ENCODE results near the gene ADGRB2. TPM values are rescaled to one million over a fixed set of nuclear protein-coding genes. Genes with fewer than 3 reads are reported as not detected.

ADGRB2 gene
- total and polyA plus RNA-seq, 12 donors: 0.91 to 17.9 (median 8.6) TPM

GRCh38 chr1:31774495-31774894 is 10.4 kb upstream of the ADGRB2 start:
- TF ChIP-seq CTCF (IDR thresholded peaks at IDR 0.05): no peak
- ATAC-seq (no peak), DNase-seq (no peak)
- peaks cover 0 to 29% (median 14%) of the 10 kb centered on the region in 9 donors for H3K4me1 ChIP-seq
- no peak overlapping the region for H3K4me3 ChIP-seq
- 69 to 84% methylated on average over 3 of the region's 3 CpGs for WGBS, 2 donors
- intact Hi-C loops (cut with DNase I): no loop called here
- H3K36me3 ChIP-seq: no peaks in the 10 kb centered on the region
- H3K27me3 ChIP-seq: peaks cover 13 to 68% (median 58%) of the 10 kb centered on the region in 7 donors
- no peak overlapping the region for H3K27ac ChIP-seq
- no peaks in the 10 kb centered on the region for H3K9me3 ChIP-seq

GRCh38 chr1:31773861-31774260 is 9.7 kb upstream of the ADGRB2 start:
- DNase-seq: no peak
- no peak for TF ChIP-seq CTCF (IDR thresholded peaks at IDR 0.05)
- Histone ChIP-seq H3K4me3 (no peak overlapping the region), H3K9me3 (no peaks in the 10 kb centered on the region), H3K4me1 (peaks cover 0 to 34% (median 18%) of the 10 kb centered on the region in 9 donors), H3K36me3 (no peaks in the 10 kb centered on the region), H3K27ac (no peak overlapping the region), H3K27me3 (peaks cover 13 to 73% (median 58%) of the 10 kb centered on the region in 7 donors)
- no peak for ATAC-seq
- intact Hi-C loops (cut with DNase I): no loop called here
- WGBS, 2 donors: 91 to 95% methylated on average over 5 of the region's 5 CpGs

- ATAC-seq (peak in 2 of 8 donors; percentile 7 to 27), DNase-seq (no peak)
- Histone ChIP-seq H3K36me3 (no peaks in the 10 kb centered on the region), H3K27ac (no peak overlapping the region), H3K4me1 (peaks cover 0 to 34% (median 18%) of the 10 kb centered on the region in 9 donors), H3K4me3 (peak overlapping the region in 6 of 10 donors; percentile 27 to 36 (median 34)), H3K9me3 (no peaks in the 10 kb centered on the region), H3K27me3 (peaks cover 13 to 82% (median 53%) of the 10 kb centered on the region in 7 donors)
- no peak for TF ChIP-seq CTCF (IDR thresholded peaks at IDR 0.05)
- 17 to 19% methylated on average over 39 to 49 of the region's 49 CpGs for WGBS, 2 donors
- intact Hi-C loops (cut with DNase I): no loop called here
Measured at GRCh38 chr1:31772669-31773248, 8.6 kb upstream of the ADGRB2 start.

GRCh38 chr1:31771891-31772668 is 7.9 kb upstream of the ADGRB2 start:
- DNase-seq (no peak), ATAC-seq (peak in 5 of 8 donors; percentile 12 to 43 (median 16))
- Histone ChIP-seq H3K9me3 (no peaks in the 10 kb centered on the region), H3K4me3 (peak overlapping the region in 7 of 10 donors; percentile 9 to 36 (median 34)), H3K36me3 (no peaks in the 10 kb centered on the region), H3K27ac (no peak overlapping the region), H3K27me3 (peaks cover 13 to 89% (median 53%) of the 10 kb centered on the region in 7 donors), H3K4me1 (peaks cover 0 to 34% (median 18%) of the 10 kb centered on the region in 9 donors)
- WGBS, 2 donors: 6 to 7% methylated on average over 68 of the region's 68 CpGs
- TF ChIP-seq CTCF (IDR thresholded peaks at IDR 0.05): peak in 2 of 9 donors; percentile 13 to 26
- intact Hi-C loops (cut with DNase I): no loop called here

Measured in heart right ventricle (tissue), 16 donors.